HUES6 (cell line): ENCODE data around the gene STK11.

Experiments
- H3K27ac ChIP-seq: 2 replicates; pipeline ENCODE4 v1.7.0; 2013; ENCODE audit warnings: low read depth, mild to moderate bottlenecking, low read length, inconsistent platforms
- H3K27me3 ChIP-seq: 2 replicates; pipeline ENCODE4 v1.6.1; 2013; ENCODE audit warnings: low read length; ENCODE audit not compliant: control insufficient read depth, insufficient read depth
- H3K36me3 ChIP-seq: 2 replicates; pipeline ENCODE4 v1.6.1; 2013; ENCODE audit warnings: low read length; ENCODE audit not compliant: control insufficient read depth, insufficient read depth
- H3K4me1 ChIP-seq: 2 replicates; pipeline ENCODE4 v1.6.1; 2013; ENCODE audit warnings: low read length; ENCODE audit not compliant: control insufficient read depth, insufficient read depth
- H3K4me3 ChIP-seq: 2 replicates; pipeline ENCODE4 v1.5.1; 2013; ENCODE audit warnings: low read depth, low read length
- H3K9ac ChIP-seq: one replicate; pipeline ENCODE4 v1.6.1; 2013; ENCODE audit warnings: mild to moderate bottlenecking, low read length
- H3K9me3 ChIP-seq: 2 replicates; pipeline ENCODE4 v1.6.1; 2013; ENCODE audit warnings: low read depth, low read length; ENCODE audit not compliant: control insufficient read depth, insufficient read depth

Gene STK11

DNA sequence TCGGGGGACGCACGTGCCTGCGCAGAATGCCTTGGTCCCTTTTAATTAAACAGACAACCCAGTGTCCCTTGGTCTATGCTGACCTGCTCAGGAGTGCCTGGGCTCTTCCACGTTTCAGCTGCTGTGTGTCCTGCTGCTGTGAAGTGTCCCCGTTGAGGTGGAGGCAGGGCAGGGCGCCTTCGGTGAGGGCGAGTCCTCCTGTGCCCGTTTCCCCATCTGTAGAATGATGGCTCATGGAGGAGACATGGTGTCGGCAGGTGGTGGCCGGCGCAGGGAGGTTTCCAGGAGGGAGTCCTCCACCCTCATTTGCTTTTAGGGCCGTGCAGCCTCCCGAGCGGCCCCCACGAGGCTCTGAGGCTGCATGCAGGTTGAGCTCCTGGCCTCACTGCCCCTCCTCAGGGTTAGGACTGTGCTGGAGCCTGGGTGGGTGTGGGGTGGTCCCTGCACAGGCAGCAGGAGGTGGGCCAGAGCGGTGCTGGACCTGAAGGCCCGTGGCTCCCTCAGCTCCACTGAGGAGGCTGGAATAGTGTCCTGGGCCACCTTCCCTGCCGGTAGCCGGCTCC, 8.8 kb downstream of the STK11 start:
- H3K9ac ChIP-seq, result no peak overlapping the region

DNA sequence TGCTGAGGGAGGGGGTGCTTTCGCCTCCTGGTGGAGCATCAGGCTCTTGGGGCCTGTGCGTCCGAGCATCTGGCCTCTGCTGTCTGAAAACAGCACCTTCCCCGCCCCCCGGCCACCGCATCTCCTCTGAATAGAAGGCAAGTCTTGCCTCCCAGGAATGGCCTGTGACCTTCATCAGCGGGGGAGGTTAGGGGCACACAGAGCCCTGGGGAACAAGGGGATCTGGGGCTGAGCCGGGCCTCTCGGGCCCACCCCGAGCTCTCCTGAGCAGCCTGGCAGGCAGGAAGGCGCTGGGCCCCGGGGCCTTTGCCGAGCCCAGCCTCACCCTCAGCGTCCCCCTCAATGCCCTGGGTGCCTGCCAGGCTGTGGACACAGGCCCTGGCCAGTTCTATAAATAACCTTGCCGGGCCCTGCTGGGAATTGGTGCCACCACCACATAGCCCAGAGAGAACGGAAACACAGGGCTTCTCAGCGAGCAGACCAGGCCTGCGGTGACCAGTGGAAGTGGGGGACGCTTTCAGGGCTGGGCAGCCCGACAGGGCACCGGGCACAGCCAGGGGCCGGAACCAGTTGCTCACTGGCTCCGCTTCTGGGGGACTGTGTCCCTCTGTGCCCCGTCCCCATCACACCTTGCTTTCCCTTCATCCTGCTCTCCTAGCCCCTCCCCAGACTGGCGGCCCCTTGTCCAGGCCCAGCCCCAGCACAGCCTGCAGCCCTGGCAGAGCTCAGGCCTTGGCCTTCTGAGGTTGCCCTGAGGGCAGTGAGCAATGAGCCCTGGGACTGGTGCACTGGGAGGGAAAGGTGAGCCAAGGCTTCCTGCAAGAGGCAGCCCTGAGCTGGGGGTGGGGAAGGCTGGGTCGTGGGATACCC, 9.5 kb downstream of the STK11 start:
- Histone ChIP-seq H3K4me3 (no peak overlapping the region), H3K9me3 (no peaks in the 10 kb centered on the region), H3K36me3 (peaks cover 16% of the 10 kb centered on the region), H3K4me1 (peaks cover 42% of the 10 kb centered on the region), H3K9ac (no peak overlapping the region), H3K27ac (peak overlapping the region; percentile 6; the same call in 1 of the 2 replicates), H3K27me3 (no peaks in the 10 kb centered on the region)

More for the DNA sequence above, 8.8 kb downstream of the STK11 start:
- Histone ChIP-seq H3K4me3 (no peak overlapping the region), H3K4me1 (peaks cover 42% of the 10 kb centered on the region), H3K27me3 (no peaks in the 10 kb centered on the region), H3K9me3 (no peaks in the 10 kb centered on the region), H3K27ac (no peak overlapping the region), H3K36me3 (peaks cover 20% of the 10 kb centered on the region)

DNA sequence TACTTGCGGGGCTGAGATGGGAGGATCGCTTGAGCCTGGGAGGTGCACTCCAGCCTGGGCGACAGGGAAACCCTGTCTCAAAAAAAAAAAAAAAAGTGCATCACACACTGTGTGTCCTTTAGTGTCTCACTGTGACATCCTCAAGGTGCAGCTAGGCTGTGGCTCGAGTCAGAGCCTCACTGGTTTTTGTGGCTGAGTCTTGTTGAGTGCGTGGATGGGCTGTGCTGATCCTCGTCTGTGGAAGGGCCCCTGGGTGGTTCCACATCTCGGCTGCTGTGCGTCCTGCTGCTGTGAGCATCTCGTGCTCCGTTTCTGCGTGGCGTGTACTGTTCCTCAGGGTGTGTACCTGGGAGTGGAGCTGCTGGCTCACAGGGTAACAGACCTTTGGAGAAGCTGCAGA, 11.2 kb downstream of the STK11 start:
- H3K9ac ChIP-seq, result peak overlapping the region; percentile 7

DNA sequence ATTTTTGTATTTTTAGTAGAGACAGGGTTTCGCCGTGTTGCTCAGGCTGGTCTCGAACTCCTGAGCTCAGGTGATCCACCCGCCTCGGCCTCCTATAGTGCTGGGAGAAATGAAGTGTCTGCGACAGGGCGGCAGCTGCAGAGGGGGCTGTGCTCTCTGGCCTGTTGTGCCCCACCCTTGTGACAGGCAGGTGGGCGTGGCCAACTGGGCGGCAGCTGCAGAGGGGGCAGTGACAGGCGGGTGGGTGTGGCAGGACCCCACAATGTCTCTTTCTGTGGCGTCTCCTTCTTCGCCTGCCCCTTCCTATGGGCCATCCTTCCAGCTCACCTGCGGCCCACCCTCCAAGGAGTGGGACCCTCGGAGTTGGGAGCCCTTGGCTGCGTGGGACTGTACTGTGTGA, 11.8 kb downstream of the STK11 start:
- H3K36me3 ChIP-seq, result peaks cover 24% of the 10 kb centered on the region
- peaks cover 35% of the 10 kb centered on the region for H3K4me1 ChIP-seq
- no peak overlapping the region for H3K9ac ChIP-seq
- no peaks in the 10 kb centered on the region for H3K9me3 ChIP-seq
- H3K27ac ChIP-seq, result no peak overlapping the region
- H3K27me3 ChIP-seq, result no peaks in the 10 kb centered on the region
- H3K4me3 ChIP-seq, result no peak overlapping the region

More for the DNA sequence above, 11.2 kb downstream of the STK11 start:
- Histone ChIP-seq H3K4me3 (no peak overlapping the region), H3K4me1 (peaks cover 38% of the 10 kb centered on the region), H3K9me3 (no peaks in the 10 kb centered on the region), H3K36me3 (peaks cover 25% of the 10 kb centered on the region), H3K27me3 (no peaks in the 10 kb centered on the region), H3K27ac (no peak overlapping the region)

DNA sequence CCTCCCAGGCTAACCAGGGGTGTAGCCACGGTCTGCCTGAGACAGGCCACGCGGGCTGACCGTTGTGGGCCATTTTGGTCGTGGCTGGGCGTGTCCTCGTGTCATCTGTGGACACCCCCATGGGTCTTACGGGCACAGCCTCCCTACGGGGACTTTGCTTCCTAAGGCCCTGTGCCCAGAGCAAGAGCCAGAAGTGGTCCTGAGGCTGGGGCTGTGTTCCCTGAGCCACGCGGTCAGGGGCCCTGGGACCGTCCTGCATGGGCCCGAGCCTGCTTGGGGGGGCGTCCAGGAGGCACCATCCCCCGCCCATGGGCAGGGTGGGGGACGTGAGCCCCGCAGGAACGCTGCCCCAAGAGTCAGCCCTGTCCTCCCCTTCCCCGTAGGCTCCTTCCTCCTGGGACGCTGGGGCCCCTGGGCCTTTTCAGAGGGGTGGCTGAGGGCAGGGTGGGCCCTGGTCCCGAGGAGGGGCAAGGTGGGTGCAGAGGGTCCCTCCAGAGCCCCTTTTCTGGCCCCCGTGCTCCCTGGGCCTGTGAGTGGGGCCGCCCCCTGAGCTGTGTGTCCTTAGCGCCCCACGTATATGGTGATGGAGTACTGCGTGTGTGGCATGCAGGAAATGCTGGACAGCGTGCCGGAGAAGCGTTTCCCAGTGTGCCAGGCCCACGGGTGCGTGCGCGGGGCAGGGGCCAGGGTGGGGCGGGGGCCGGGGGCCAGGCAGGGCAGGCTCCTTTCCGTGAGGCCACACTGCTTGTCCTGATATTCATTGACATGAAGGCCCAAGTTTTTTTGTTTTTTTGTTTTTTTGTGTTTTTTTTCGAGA, 13.4 kb downstream of the STK11 start:
- Histone ChIP-seq H3K27ac (no peak overlapping the region), H3K36me3 (peaks cover 29% of the 10 kb centered on the region), H3K4me3 (no peak overlapping the region), H3K9ac (no peak overlapping the region), H3K4me1 (peaks cover 28% of the 10 kb centered on the region), H3K27me3 (no peaks in the 10 kb centered on the region), H3K9me3 (no peaks in the 10 kb centered on the region)

DNA sequence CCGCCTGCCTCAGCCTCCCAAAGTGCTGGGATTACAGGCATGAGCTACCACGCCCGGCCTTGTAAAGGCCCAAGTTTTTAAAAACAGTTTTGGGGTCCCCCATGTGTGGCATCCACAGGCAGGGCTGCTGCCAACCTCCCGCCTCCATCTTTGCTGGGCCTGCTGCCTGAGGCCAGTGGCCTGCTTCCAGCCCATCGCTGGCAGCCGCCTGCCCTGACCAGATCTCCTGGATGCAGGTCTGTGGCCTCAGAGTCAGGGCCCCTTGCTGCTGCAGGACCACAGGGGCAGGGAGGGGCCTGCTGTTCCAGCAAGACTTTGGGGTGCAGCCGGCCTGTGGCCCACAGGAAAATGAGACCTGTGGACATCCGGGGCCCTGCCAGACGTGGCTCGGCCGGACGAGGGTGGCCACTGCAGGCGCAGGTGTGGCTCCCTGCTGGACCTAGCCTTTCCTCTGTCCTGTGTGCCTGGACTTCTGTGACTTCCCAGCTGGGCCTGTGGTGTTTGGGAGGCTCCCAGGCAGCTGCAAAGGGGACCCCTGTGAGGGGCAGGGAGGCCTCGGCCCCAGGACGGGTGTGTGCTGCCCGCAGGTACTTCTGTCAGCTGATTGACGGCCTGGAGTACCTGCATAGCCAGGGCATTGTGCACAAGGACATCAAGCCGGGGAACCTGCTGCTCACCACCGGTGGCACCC, 14.4 kb downstream of the STK11 start:
- peaks cover 37% of the 10 kb centered on the region for H3K36me3 ChIP-seq
- H3K4me1 ChIP-seq, result peaks cover 18% of the 10 kb centered on the region
- no peak overlapping the region for H3K27ac ChIP-seq
- H3K9ac ChIP-seq, result no peak overlapping the region
- no peak overlapping the region for H3K4me3 ChIP-seq
- no peaks in the 10 kb centered on the region for H3K27me3 ChIP-seq
- no peaks in the 10 kb centered on the region for H3K9me3 ChIP-seq

DNA sequence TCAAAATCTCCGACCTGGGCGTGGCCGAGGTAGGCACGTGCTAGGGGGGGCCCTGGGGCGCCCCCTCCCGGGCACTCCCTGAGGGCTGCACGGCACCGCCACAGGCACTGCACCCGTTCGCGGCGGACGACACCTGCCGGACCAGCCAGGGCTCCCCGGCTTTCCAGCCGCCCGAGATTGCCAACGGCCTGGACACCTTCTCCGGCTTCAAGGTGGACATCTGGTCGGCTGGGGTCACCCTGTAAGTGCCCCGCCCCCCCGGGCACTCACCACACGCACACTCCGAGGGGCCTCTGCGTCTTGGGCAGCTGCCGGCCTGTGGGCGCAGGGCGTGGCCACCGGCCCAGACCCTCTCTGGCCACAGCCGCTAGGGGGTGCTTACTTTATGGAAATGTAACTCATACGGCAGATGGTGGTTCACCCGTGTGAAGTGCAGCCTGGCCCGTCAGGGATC, 14.9 kb downstream of the STK11 start:
- H3K27me3 ChIP-seq, result no peaks in the 10 kb centered on the region
- peaks cover 15% of the 10 kb centered on the region; the same call in 1 of the 2 replicates for H3K4me1 ChIP-seq
- no peaks in the 10 kb centered on the region for H3K9me3 ChIP-seq
- H3K27ac ChIP-seq, result no peak overlapping the region
- peaks cover 40% of the 10 kb centered on the region for H3K36me3 ChIP-seq
- H3K9ac ChIP-seq, result no peak overlapping the region
- H3K4me3 ChIP-seq, result no peak overlapping the region

DNA sequence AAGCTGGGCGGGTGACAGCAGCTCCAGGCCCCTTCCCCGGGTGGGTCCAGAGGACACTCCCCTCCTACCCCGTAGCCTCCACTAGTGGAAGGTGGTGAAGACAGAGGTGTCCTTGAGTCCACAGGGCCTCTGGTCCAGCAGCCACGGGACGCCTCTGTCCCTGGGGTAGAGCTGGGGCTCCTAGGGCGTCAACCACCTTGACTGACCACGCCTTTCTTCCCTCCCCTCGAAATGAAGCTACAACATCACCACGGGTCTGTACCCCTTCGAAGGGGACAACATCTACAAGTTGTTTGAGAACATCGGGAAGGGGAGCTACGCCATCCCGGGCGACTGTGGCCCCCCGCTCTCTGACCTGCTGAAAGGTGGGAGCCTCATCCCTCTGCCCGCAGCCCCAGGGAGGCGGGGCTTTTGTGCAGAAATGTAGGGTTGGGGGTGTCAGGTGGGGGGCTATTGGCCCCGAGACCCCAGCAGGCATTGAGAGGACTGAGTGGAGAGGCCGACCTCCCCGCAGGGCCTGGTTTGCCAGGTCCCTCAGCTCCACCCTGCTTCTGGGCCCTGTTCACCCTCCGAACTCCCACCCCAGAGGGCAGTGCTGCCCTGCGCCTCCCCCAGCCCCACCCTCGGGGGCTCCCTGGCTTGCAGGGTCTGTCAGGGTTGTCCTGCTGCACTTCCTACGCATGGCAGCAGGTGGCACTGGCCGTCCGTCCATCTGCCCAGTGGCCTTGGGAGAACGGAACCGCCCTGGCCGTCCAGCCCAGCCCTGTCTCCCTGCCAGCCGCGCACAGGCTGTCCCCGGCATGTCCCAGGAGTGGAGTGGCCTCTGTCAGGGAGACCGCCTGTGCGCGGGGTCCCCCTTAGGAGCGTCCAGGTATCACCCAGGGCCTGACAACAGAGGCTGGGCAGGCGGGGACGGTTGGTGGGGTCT, 15.7 kb downstream of the STK11 start:
- Histone ChIP-seq H3K4me1 (peaks cover 15% of the 10 kb centered on the region; the same call in 1 of the 2 replicates), H3K9me3 (no peaks in the 10 kb centered on the region), H3K36me3 (peaks cover 47% of the 10 kb centered on the region), H3K4me3 (no peak overlapping the region), H3K27me3 (no peaks in the 10 kb centered on the region), H3K9ac (no peak overlapping the region), H3K27ac (0 out of 2 replicates have a peak overlapping the region, but pooled peaks have one; percentile 18)

DNA sequence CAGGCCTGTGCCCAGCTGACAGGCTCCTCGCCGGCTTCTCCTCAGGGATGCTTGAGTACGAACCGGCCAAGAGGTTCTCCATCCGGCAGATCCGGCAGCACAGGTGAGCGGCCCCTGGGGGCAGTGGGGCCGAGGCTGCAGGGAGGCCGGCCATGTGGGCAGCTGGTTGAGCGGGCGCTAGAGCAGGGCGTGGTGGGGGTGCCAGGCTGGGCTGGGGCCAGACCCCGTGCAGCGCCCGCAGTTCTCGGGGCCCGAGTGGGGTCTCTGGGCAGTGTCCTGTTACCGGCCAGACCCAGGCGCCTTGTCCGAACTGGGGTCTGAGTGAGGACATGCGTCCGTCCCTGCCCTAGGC, 16.3 kb downstream of the STK11 start:
- no peaks in the 10 kb centered on the region for H3K27me3 ChIP-seq
- H3K9me3 ChIP-seq, result no peaks in the 10 kb centered on the region
- peaks cover 53% of the 10 kb centered on the region for H3K36me3 ChIP-seq
- H3K27ac ChIP-seq, result no peak overlapping the region
- H3K4me1 ChIP-seq, result peaks cover 8% of the 10 kb centered on the region; the same call in 1 of the 2 replicates
- no peak overlapping the region for H3K4me3 ChIP-seq
- no peak overlapping the region for H3K9ac ChIP-seq

DNA sequence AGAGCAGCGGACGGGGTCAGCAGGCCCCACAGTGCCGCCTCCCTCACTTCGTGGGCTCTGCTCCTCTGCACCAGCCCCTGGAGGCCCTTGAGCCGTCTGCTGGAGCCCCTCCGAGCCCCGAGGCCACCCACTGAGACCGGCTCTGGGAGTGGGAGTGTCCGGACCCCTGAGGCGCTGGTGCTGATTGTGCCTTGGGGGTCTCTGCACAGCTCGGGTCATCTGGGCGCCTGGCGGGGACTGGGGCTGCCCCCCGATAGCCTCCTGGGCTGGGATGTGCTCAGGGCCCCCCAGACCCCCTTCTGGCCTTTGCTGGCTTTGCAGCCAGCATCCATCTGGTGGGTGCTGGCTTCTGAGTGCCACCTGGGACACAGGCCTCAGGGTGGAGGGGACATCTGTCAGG, 16.8 kb downstream of the STK11 start:
- peaks cover 57% of the 10 kb centered on the region for H3K36me3 ChIP-seq

More for the DNA sequence above, 16.8 kb downstream of the STK11 start:
- H3K4me3 ChIP-seq, result no peak overlapping the region
- H3K27ac ChIP-seq, result no peak overlapping the region
- H3K4me1 ChIP-seq, result peaks cover 3% of the 10 kb centered on the region; the same call in 1 of the 2 replicates
- H3K9me3 ChIP-seq, result no peaks in the 10 kb centered on the region
- no peak overlapping the region for H3K9ac ChIP-seq
- no peaks in the 10 kb centered on the region for H3K27me3 ChIP-seq
